GM12878 (cell line): Measurements from ENCODE around the gene CDH20. TPM values are rescaled to one million over a fixed set of nuclear protein-coding genes. Genes with fewer than 3 reads are reported as not detected.
A peak's percentile ranks its signal among the peaks of the same experiment; 100 is the strongest.

Source experiments
- ATAC-seq: fragments of 200-7000 bp; cut with Tn5 transposase; 3 replicates; pipeline ENCODE4 v1.9.1; 2020; ENCODE audit warnings: mild to moderate bottlenecking, moderate library complexity
- BruUV-seq: library from RNA; stranded (reverse); fragments of 400-500 nt; replicated peaks from 2 replicates; lab custom pipeline; 2021; lab: Mats Ljungman, UMichigan
- CTCF ChIA-PET: fragments of 300-600 bp; sonication (Branson Sonifier 250); formaldehyde crosslinking; extraction: SDS; loops from one replicate; lab custom pipeline; 2021; ENCODE audit warnings: inconsistent platforms; lab: Yijun Ruan, JAX
- POLR2A ChIA-PET: fragments of 350-600 bp; formaldehyde crosslinking; extraction: SDS; loops from one replicate; lab custom pipeline; 2021; ENCODE audit warnings: inconsistent platforms; lab: Charles Lee
- RAD21 ChIA-PET: fragments of 300-600 bp; sonication (Branson Sonifier 250); formaldehyde crosslinking; loops from one replicate; lab custom pipeline; 2023; ENCODE audit warnings: antibody characterized with exemption; ENCODE audit not compliant: unreplicated experiment; lab: Charles Lee
- SMC1A ChIA-PET: fragments of 300-600 bp; sonication (Branson Sonifier 250); formaldehyde crosslinking; loops from one replicate; lab custom pipeline; 2023; ENCODE audit not compliant: unreplicated experiment, uncharacterized antibody; lab: Charles Lee
- DNase-seq: peaks from one replicate; pipeline ENCODE4 v3.0.0-alpha.2; 2011; ENCODE audit warnings: low read depth, low spot score
- FAIRE-seq: peaks from 3 replicates; lab custom pipeline; 2011; peaks lifted over from hg19 to GRCh38; lab: Jason Lieb, UNC
- H2AFZ ChIP-seq: 2 replicates; pipeline ENCODE4 v1.6.0; 2011; ENCODE audit warnings: low read depth, low read length, control low read depth; ENCODE audit not compliant: control insufficient read depth
- H3K27ac ChIP-seq: 2 replicates; pipeline ENCODE4 v1.5.1; 2011; ENCODE audit warnings: control low read depth; ENCODE audit not compliant: control insufficient read depth, insufficient read depth
- H3K27me3 ChIP-seq, 2 experiments: replicated peaks in 1 of 2; 2 replicates each; pipeline versions ENCODE4 v1.6.0 to v1.6.1; 2011; ENCODE audit warnings: low read length in 1 of 2; ENCODE audit not compliant: control insufficient read depth in 2 of 2, insufficient read depth in 2 of 2
- H3K36me3 ChIP-seq, 2 experiments: 2 replicates each; pipeline ENCODE4 v1.5.1; 2011; ENCODE audit warnings: low read length in 1 of 2; ENCODE audit not compliant: control insufficient read depth in 2 of 2, insufficient read depth in 2 of 2
- H3K4me1 ChIP-seq: 2 replicates; pipeline ENCODE4 v1.6.1; 2011; ENCODE audit warnings: mild to moderate bottlenecking, low read length, moderate library complexity, mixed read lengths; ENCODE audit not compliant: control insufficient read depth, insufficient read depth
- H3K4me2 ChIP-seq: 2 replicates; pipeline ENCODE4 v1.6.0; 2011; ENCODE audit warnings: control low read depth; ENCODE audit not compliant: control insufficient read depth, insufficient read depth
- H3K4me3 ChIP-seq: fragments of 200-600 bp; sonication (generic); 2 replicates; pipeline ENCODE4 v1.5.1; 2016
- H3K79me2 ChIP-seq: 2 replicates; pipeline ENCODE4 v1.6.0; 2011; ENCODE audit warnings: low read length; ENCODE audit not compliant: control insufficient read depth, insufficient read depth
- H3K9ac ChIP-seq: 2 replicates; pipeline ENCODE4 v1.8.0; 2011; ENCODE audit warnings: low read length, control low read depth, mixed read lengths; ENCODE audit not compliant: control insufficient read depth, insufficient read depth
- H3K9me3 ChIP-seq: replicated peaks from 3 replicates; pipeline ENCODE4 v1.5.1; 2011; ENCODE audit warnings: mild to moderate bottlenecking, low read length; ENCODE audit not compliant: control insufficient read depth, insufficient read depth
- H4K20me1 ChIP-seq: 2 replicates; pipeline ENCODE4 v1.6.0; 2011; ENCODE audit not compliant: control insufficient read depth, insufficient read depth
- BCL11A ChIP-seq: IDR thresholded peaks from 2 replicates; pipeline ENCODE4 v1.6.1; 2011; ENCODE audit warnings: low read depth, low read length
- ETV6 ChIP-seq, 2 experiments: fragments of 450-650 bp in 1 of 2; IDR thresholded peaks in 1 of 2; conservative IDR thresholded peaks in 1 of 2; 2 replicates each; pipeline ENCODE4 v1.6.1; 2014; ENCODE audit warnings: antibody characterized with exemption in 1 of 2, borderline replicate concordance in 1 of 2, low read depth in 1 of 2, mild to moderate bottlenecking in 1 of 2, moderate library complexity in 1 of 2
- GABPA ChIP-seq: IDR thresholded peaks from 2 replicates; pipeline ENCODE4 v1.6.1; 2014; ENCODE audit warnings: antibody characterized with exemption, low read depth, mild to moderate bottlenecking, inconsistent platforms
- IKZF2 ChIP-seq, 2 experiments: fragments of 450-650 bp; IDR thresholded peaks; 2 replicates each; pipeline ENCODE4 v1.6.1; 2017; ENCODE audit warnings: mild to moderate bottlenecking in 2 of 2, moderate library complexity in 2 of 2
- NFXL1 ChIP-seq: fragments of 450-650 bp; IDR thresholded peaks from 2 replicates; pipeline ENCODE4 v1.6.1; 2017; ENCODE audit warnings: antibody characterized with exemption, mild to moderate bottlenecking, borderline replicate concordance
- NFYB ChIP-seq: IDR thresholded peaks from 2 replicates; pipeline ENCODE4 v1.6.1; 2011; ENCODE audit warnings: low read depth, mild to moderate bottlenecking, low read length, improper control_type of control experiment, moderate library complexity; ENCODE audit not compliant: insufficient read depth
- SPI1 ChIP-seq: IDR thresholded peaks from 2 replicates; pipeline ENCODE4 v1.6.1; 2011; ENCODE audit warnings: low read depth, mild to moderate bottlenecking, low read length, moderate library complexity, borderline replicate concordance; ENCODE audit not compliant: insufficient read depth
- SUPT20H ChIP-seq: IDR thresholded peaks from 2 replicates; pipeline ENCODE4 v1.6.1; 2011; ENCODE audit warnings: low read depth, mild to moderate bottlenecking, low read length, moderate library complexity, borderline replicate concordance; ENCODE audit not compliant: control insufficient read depth
- USF1 ChIP-seq: IDR thresholded peaks from 2 replicates; pipeline ENCODE4 v1.6.1; 2011; ENCODE audit warnings: borderline replicate concordance, low read depth, mild to moderate bottlenecking, moderate library complexity, mixed read lengths, low read length; ENCODE audit not compliant: insufficient read depth; ENCODE audit errors: extremely low read length
- WRNIP1 ChIP-seq: IDR thresholded peaks from 2 replicates; pipeline ENCODE4 v1.6.1; 2011; ENCODE audit warnings: low read depth, low read length, improper control_type of control experiment, borderline replicate concordance
- WGBS: methylation state at CpG from one replicate; pipeline ENCODE4 v1.1.6; 2016; ENCODE audit warnings: low lambda C conversion rate; ENCODE audit not compliant: insufficient replicate concordance, insufficient coverage; ENCODE audit errors: missing lambda C conversion rate; 5-methylcytosine and 5-hydroxymethylcytosine counted together
- in situ Hi-C: fragments of 300-500 bp; cut with MboI; formaldehyde crosslinking; loops from 9 replicates; pipeline ENCODE4 v1.14.3; 2018; ENCODE audit warnings: mixed read lengths
- intact Hi-C: fragments of 100-400 bp; cut with micrococcal nuclease; formaldehyde crosslinking; loops from one replicate; pipeline ENCODE4 v1.14.2; 2022; ENCODE audit not compliant: unreplicated experiment
- polyA plus RNA-seq, 11 experiments: library from polyadenylated mRNA; depleted of rRNA in 4 of 11; unstranded in 6 of 11; stranded (reverse) in 5 of 11; fragments of >200 nt; fragmentation: Nextera tagmentation in 4 of 11; fragmentation: Illumina TruSeq in 1 of 11; extraction: Ambion mirVana in 4 of 11; extraction: Trizol in 1 of 11; gene quantifications; 1 replicate in 1 of 11; 2 replicates in 10 of 11; pipeline versions ENCODE4 v1.2.1 to v1.2.3, GENCODE V29; 2011 to 2016; ENCODE audit warnings: inconsistent platforms in 2 of 11, missing spikeins in 2 of 11, low read depth in 1 of 11
- total RNA-seq, 4 experiments: library from RNA; depleted of rRNA in 3 of 4; stranded (reverse); fragments of >200 nt in 3 of 4; fragmentation: Illumina TruSeq in 1 of 4; extraction: Trizol in 1 of 4; gene quantifications; 2 replicates each; pipeline versions ENCODE4 v1.2.1 to v1.2.3, GENCODE V29; 2013 to 2021
- TF ChIP-seq, protein P1 (sequence below): fragments of 450-650 bp; IDR thresholded peaks from 2 replicates; pipeline ENCODE4 v1.6.1; 2017; ENCODE audit warnings: mild to moderate bottlenecking, moderate library complexity
- TF ChIP-seq, protein P2 (sequence below): fragments of 450-650 bp; IDR thresholded peaks from 2 replicates; pipeline ENCODE4 v1.6.1; 2017; ENCODE audit warnings: mild to moderate bottlenecking

The CDH20 gene
- total and polyA plus RNA-seq, 10 of the 15 experiments (the other 5 are each of a cell fraction or from before 2014, with no cell fraction given) = not detected

DNA sequence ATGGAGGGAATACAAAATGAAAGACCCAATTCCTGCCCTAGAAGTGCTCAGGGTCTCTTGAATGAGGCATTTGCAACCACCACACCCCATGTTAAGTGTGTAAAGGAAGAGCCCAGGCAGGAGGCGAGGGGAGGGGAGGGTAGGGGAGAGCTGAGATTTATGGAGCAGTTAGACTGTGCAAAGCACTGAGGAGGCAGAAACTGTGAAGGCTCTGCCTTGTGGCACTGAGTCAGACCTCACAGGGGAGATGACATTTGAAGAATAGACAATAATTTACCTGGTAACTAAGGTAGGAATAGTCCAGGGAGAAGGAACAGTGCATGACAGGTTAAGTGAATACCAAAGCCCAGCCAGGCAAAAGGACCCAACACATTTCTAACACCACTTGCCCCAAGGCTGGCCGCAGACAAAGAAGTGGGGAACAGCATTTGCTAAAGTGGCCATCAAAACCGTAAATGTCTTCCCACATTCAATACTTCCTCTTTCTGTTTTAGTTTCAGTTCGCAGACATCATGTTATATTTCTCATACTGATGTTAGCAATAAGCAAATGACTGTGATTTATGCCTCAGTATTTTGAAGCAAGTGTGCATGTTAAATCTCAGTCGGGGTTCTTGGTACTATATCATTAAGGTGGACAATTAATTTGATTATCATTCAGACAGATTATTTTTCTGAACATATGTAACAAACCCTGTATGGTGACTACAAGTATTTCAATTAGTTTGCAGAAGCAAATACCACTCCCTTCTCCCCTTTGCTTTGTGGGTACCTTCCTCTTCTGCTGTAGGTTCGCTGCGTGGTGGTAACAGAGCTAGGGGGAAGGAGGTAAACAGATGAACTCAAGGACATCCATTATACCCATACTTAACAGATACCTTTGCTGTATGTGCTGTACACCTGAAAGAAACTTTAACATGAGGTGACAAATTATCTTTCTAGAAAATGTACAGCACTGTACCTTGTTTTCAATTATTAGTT, 27.5 kb downstream of the CDH20 start:
- Histone ChIP-seq H3K9me3 (no peaks in the 10 kb centered on the region), H2AFZ (no peak overlapping the region), H3K9ac (no peak overlapping the region), H3K4me1 (peaks cover 6% of the 10 kb centered on the region; the same call in 1 of the 2 replicates), H3K27me3 (no peaks in the 10 kb centered on the region; a peak in 1 of 4 replicates), H3K4me3 (no peak overlapping the region), H3K27ac (no peak overlapping the region), H3K79me2 (no peaks in the 10 kb centered on the region), H3K36me3 (no peaks in the 10 kb centered on the region), H4K20me1 (no peaks in the 10 kb centered on the region), H3K4me2 (peak overlapping the region; percentile 2; the same call in 1 of the 2 replicates)
- POLR2A ChIA-PET = no interaction called here
- ATAC-seq (peak; percentile 88), FAIRE-seq (peak; percentile 86), DNase-seq (peak; percentile 13)
- no TSS peak for BruUV-seq
- RAD21 ChIA-PET = no interaction called here
- intact Hi-C loops = no loop called here
- CTCF ChIA-PET = no interaction called here
- WGBS = 2% methylated on average over 7 of the region's 7 CpGs
- in situ Hi-C loops = no loop called here
- SMC1A ChIA-PET = no interaction called here
- TF ChIP-seq, protein P1, sequence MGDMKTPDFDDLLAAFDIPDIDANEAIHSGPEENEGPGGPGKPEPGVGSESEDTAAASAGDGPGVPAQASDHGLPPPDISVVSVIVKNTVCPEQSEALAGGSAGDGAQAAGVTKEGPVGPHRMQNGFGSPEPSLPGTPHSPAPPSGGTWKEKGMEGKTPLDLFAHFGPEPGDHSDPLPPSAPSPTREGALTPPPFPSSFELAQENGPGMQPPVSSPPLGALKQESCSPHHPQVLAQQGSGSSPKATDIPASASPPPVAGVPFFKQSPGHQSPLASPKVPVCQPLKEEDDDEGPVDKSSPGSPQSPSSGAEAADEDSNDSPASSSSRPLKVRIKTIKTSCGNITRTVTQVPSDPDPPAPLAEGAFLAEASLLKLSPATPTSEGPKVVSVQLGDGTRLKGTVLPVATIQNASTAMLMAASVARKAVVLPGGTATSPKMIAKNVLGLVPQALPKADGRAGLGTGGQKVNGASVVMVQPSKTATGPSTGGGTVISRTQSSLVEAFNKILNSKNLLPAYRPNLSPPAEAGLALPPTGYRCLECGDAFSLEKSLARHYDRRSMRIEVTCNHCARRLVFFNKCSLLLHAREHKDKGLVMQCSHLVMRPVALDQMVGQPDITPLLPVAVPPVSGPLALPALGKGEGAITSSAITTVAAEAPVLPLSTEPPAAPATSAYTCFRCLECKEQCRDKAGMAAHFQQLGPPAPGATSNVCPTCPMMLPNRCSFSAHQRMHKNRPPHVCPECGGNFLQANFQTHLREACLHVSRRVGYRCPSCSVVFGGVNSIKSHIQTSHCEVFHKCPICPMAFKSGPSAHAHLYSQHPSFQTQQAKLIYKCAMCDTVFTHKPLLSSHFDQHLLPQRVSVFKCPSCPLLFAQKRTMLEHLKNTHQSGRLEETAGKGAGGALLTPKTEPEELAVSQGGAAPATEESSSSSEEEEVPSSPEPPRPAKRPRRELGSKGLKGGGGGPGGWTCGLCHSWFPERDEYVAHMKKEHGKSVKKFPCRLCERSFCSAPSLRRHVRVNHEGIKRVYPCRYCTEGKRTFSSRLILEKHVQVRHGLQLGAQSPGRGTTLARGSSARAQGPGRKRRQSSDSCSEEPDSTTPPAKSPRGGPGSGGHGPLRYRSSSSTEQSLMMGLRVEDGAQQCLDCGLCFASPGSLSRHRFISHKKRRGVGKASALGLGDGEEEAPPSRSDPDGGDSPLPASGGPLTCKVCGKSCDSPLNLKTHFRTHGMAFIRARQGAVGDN = no peak
- TF ChIP-seq WRNIP1 (no peak), NFXL1 (no peak), NFYB (no peak), SUPT20H (no peak), USF1 (no peak), ETV6 (conservative IDR thresholded peaks at IDR 0.05 in 1 of 2, IDR thresholded peaks at IDR 0.05 in 1 of 2; ENCODE audit: borderline replicate concordance in 1 of 2, low read depth in 1 of 2) (peak in 1 of 2 experiments; percentile 43; a peak in 1 of 4 replicates), BCL11A (0 out of 2 replicates have a peak, but pooled peaks have one; percentile 41), SPI1 (0 out of 2 replicates have a peak, but pooled peaks have one; percentile 23), GABPA (no peak), IKZF2 (IDR thresholded peaks at IDR 0.05) (peak; percentile 35 to 40; a peak in 1 of 4 replicates)
- TF ChIP-seq, protein P2, sequence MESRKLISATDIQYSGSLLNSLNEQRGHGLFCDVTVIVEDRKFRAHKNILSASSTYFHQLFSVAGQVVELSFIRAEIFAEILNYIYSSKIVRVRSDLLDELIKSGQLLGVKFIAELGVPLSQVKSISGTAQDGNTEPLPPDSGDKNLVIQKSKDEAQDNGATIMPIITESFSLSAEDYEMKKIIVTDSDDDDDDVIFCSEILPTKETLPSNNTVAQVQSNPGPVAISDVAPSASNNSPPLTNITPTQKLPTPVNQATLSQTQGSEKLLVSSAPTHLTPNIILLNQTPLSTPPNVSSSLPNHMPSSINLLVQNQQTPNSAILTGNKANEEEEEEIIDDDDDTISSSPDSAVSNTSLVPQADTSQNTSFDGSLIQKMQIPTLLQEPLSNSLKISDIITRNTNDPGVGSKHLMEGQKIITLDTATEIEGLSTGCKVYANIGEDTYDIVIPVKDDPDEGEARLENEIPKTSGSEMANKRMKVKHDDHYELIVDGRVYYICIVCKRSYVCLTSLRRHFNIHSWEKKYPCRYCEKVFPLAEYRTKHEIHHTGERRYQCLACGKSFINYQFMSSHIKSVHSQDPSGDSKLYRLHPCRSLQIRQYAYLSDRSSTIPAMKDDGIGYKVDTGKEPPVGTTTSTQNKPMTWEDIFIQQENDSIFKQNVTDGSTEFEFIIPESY = no peak
